A549 (cell line): Measurements from ENCODE around the gene LRRC19. TPM values are rescaled to one million over a fixed set of nuclear protein-coding genes. Genes with fewer than 3 reads are reported as not detected.

ENCODE experiments used
- BHLHE40 ChIP-seq: IDR thresholded peaks from 2 replicates; pipeline ENCODE4 v1.6.1; 2012; ENCODE audit warnings: low read depth, low read length, inconsistent platforms
- CBX8 ChIP-seq: fragments of 200-600 bp; sonication (generic); IDR thresholded peaks from 2 replicates; pipeline ENCODE4 v1.6.1; 2016
- CEBPB ChIP-seq, 2 experiments: fragments of >200 bp in 1 of 2; sonication (Bioruptor Twin) in 1 of 2; formaldehyde crosslinking in 1 of 2; IDR thresholded peaks; 2 replicates each; pipeline ENCODE4 v1.6.1; 2012 to 2016
- CHD2 ChIP-seq: fragments of 150-350 bp; IDR thresholded peaks from 2 replicates; pipeline ENCODE4 v1.6.1; 2014; ENCODE audit warnings: low read length; ENCODE audit not compliant: partially characterized antibody
- CHD4 ChIP-seq: fragments of 200-600 bp; sonication (generic); IDR thresholded peaks from 2 replicates; pipeline ENCODE4 v1.6.1; 2016; ENCODE audit warnings: antibody characterized with exemption, mild to moderate bottlenecking, borderline replicate concordance
- CTCF ChIP-seq: fragments of >200 bp; sonication (Bioruptor Twin); formaldehyde crosslinking; IDR thresholded peaks from 3 replicates; pipeline ENCODE4 v1.5.1; 2016
- E2F6 ChIP-seq: IDR thresholded peaks from 2 replicates; pipeline ENCODE4 v1.6.1; 2012; ENCODE audit warnings: low read depth, borderline replicate concordance
- EP300 ChIP-seq, 2 experiments: fragments of >200 bp; sonication (Bioruptor Twin); formaldehyde crosslinking; IDR thresholded peaks; 2 replicates in 1 of 2; 3 replicates in 1 of 2; pipeline ENCODE4 v1.6.1; 2016 to 2017
- ESRRA ChIP-seq: fragments of 150-350 bp; IDR thresholded peaks from 2 replicates; pipeline ENCODE4 v1.6.1; 2014; ENCODE audit warnings: mild to moderate bottlenecking, low read length, borderline replicate concordance
- FOSB ChIP-seq: fragments of 250-450 bp; sonication (Bioruptor Pico); IDR thresholded peaks from 2 replicates; pipeline ENCODE4 v1.5.0; 2020; ENCODE audit warnings: mild to moderate bottlenecking, moderate library complexity
- FOSL2 ChIP-seq, 2 experiments: fragments of 450-650 bp in 1 of 2; fragments of >200 bp in 1 of 2; sonication (Bioruptor Twin) in 1 of 2; formaldehyde crosslinking; IDR thresholded peaks; 2 replicates each; pipeline versions ENCODE4 v1.5.0 to v1.6.1; 2016 to 2020; ENCODE audit warnings: mild to moderate bottlenecking in 1 of 2, moderate library complexity in 1 of 2
- HDAC2 ChIP-seq: fragments of 200-600 bp; sonication (generic); IDR thresholded peaks from 2 replicates; pipeline ENCODE4 v1.6.1; 2016
- HEYL ChIP-seq: fragments of 250-450 bp; sonication (Bioruptor Pico); IDR thresholded peaks from 2 replicates; pipeline ENCODE4 v1.8.0; 2021; ENCODE audit warnings: mild to moderate bottlenecking, moderate library complexity
- HOXB13 ChIP-seq: fragments of 250-450 bp; sonication (Bioruptor Pico); IDR thresholded peaks from 2 replicates; pipeline ENCODE4 v1.5.0; 2020; ENCODE audit warnings: low read depth, mild to moderate bottlenecking, moderate library complexity
- HOXB5 ChIP-seq: fragments of 250-450 bp; sonication (Bioruptor Pico); IDR thresholded peaks from 2 replicates; pipeline ENCODE4 v1.5.0; 2020; ENCODE audit warnings: mild to moderate bottlenecking, moderate library complexity
- JUN ChIP-seq, 2 experiments: fragments of >200 bp; sonication (Bioruptor Twin); formaldehyde crosslinking; IDR thresholded peaks; 2 replicates in 1 of 2; 3 replicates in 1 of 2; pipeline ENCODE4 v1.6.1; 2016 to 2017
- JUNB ChIP-seq: fragments of >200 bp; sonication (Bioruptor Twin); formaldehyde crosslinking; IDR thresholded peaks from 2 replicates; pipeline ENCODE4 v1.6.1; 2016
- KDM1A ChIP-seq: fragments of 200-600 bp; sonication (generic); IDR thresholded peaks from 2 replicates; pipeline ENCODE4 v1.6.1; 2016; ENCODE audit warnings: low read depth, mild to moderate bottlenecking
- KDM5A ChIP-seq: fragments of 200-600 bp; sonication (generic); IDR thresholded peaks from 2 replicates; pipeline ENCODE4 v1.6.1; 2016; ENCODE audit warnings: antibody characterized with exemption, mild to moderate bottlenecking
- MAFK ChIP-seq: fragments of 450-650 bp; IDR thresholded peaks from 2 replicates; pipeline ENCODE4 v1.6.1; 2014; ENCODE audit not compliant: partially characterized antibody
- NPAS2 ChIP-seq: fragments of 250-450 bp; sonication (Bioruptor Pico); IDR thresholded peaks from 2 replicates; pipeline ENCODE4 v1.8.0; 2022; ENCODE audit warnings: mild to moderate bottlenecking, moderate library complexity, borderline replicate concordance
- POLR2A ChIP-seq: IDR thresholded peaks from 2 replicates; pipeline ENCODE4 v1.6.1; 2012; ENCODE audit warnings: mild to moderate bottlenecking, low read length
- RAD21 ChIP-seq, 2 experiments: fragments of >200 bp in 1 of 2; sonication (Bioruptor Twin) in 1 of 2; formaldehyde crosslinking in 1 of 2; IDR thresholded peaks in 1 of 2; conservative IDR thresholded peaks in 1 of 2; 2 replicates in 1 of 2; 3 replicates in 1 of 2; pipeline ENCODE4 v1.6.1; 2012 to 2018; ENCODE audit warnings: inconsistent platforms in 1 of 2
- RFX5 ChIP-seq: fragments of 450-650 bp; IDR thresholded peaks from 2 replicates; pipeline ENCODE4 v1.7.1; 2014; ENCODE audit warnings: antibody characterized with exemption, mild to moderate bottlenecking, moderate library complexity
- RNF2 ChIP-seq: fragments of 200-600 bp; sonication (generic); IDR thresholded peaks from 2 replicates; pipeline ENCODE4 v1.6.1; 2016; ENCODE audit warnings: low read depth, mild to moderate bottlenecking, antibody characterized with exemption, moderate library complexity, borderline replicate concordance
- SREBF2 ChIP-seq: fragments of 450-650 bp; IDR thresholded peaks from 2 replicates; pipeline ENCODE4 v1.6.1; 2014; ENCODE audit warnings: mild to moderate bottlenecking, moderate library complexity
- ZC3H11A ChIP-seq: fragments of 450-650 bp; IDR thresholded peaks from 2 replicates; pipeline ENCODE4 v1.6.1; 2014; ENCODE audit warnings: antibody characterized with exemption, mild to moderate bottlenecking
- ZNF302 ChIP-seq: fragments of 250-450 bp; sonication (Bioruptor Pico); IDR thresholded peaks from 2 replicates; pipeline ENCODE4 v1.9.0; 2021; ENCODE audit warnings: inconsistent platforms, mild to moderate bottlenecking, moderate library complexity
- polyA plus RNA-seq, 4 experiments: library from polyadenylated mRNA; depleted of rRNA in 3 of 4; stranded (reverse); fragments of >200 nt; fragmentation: RNase III in 1 of 4; extraction: RNeasy Plus Mini Kit Qiagen cat#74134 plus additional on column Dnase treatment in 1 of 4; gene quantifications; 2 replicates in 3 of 4; 3 replicates in 1 of 4; pipeline ENCODE4 v1.2.3, GENCODE V29; 2011 to 2017
- TF ChIP-seq, protein P1 (sequence below): fragments of 250-450 bp; sonication (Bioruptor Pico); IDR thresholded peaks from 2 replicates; pipeline ENCODE4 v1.5.0; 2021; ENCODE audit warnings: mild to moderate bottlenecking, moderate library complexity, borderline replicate concordance
- TF ChIP-seq, protein P2 (sequence below): fragments of 200-600 bp; sonication (generic); IDR thresholded peaks from 2 replicates; pipeline ENCODE4 v1.6.1; 2016; ENCODE audit warnings: antibody characterized with exemption, mild to moderate bottlenecking, moderate library complexity
- TF ChIP-seq, protein P3 (sequence below): fragments of 150-350 bp; IDR thresholded peaks from 2 replicates; pipeline ENCODE4 v1.6.1; 2014; ENCODE audit warnings: low read depth, mild to moderate bottlenecking, low read length
- TF ChIP-seq, protein P4 (sequence below): fragments of 250-450 bp; sonication (Bioruptor Pico); IDR thresholded peaks from 2 replicates; pipeline ENCODE4 v1.5.0; 2020; ENCODE audit warnings: low read depth, mild to moderate bottlenecking, moderate library complexity

Gene LRRC19
- polyA plus RNA-seq, 2 of the 4 experiments (the other 2 are of a cell fraction) = 0.09 TPM; not detected in 1

- no peak for TF ChIP-seq FOSL2 (IDR thresholded peaks at IDR 0.05)
- no peak for TF ChIP-seq FOSL2 (CRISPR knock-in tag; IDR thresholded peaks at IDR 0.05)
- TF ChIP-seq ZC3H11A = no peak
- TF ChIP-seq ZNF302 (CRISPR knock-in tag) = no peak
- TF ChIP-seq, protein P1, sequence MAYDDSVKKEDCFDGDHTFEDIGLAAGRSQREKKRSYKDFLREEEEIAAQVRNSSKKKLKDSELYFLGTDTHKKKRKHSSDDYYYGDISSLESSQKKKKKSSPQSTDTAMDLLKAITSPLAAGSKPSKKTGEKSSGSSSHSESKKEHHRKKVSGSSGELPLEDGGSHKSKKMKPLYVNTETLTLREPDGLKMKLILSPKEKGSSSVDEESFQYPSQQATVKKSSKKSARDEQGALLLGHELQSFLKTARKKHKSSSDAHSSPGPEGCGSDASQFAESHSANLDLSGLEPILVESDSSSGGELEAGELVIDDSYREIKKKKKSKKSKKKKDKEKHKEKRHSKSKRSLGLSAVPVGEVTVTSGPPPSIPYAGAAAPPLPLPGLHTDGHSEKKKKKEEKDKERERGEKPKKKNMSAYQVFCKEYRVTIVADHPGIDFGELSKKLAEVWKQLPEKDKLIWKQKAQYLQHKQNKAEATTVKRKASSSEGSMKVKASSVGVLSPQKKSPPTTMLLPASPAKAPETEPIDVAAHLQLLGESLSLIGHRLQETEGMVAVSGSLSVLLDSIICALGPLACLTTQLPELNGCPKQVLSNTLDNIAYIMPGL (CRISPR knock-in tag) = no peak
- TF ChIP-seq RAD21 (conservative IDR thresholded peaks at IDR 0.05 in 1 of 2, IDR thresholded peaks at IDR 0.05 in 1 of 2) = no peak
- no peak for TF ChIP-seq NPAS2 (CRISPR knock-in tag)
- no peak for TF ChIP-seq HDAC2
- no peak for TF ChIP-seq SREBF2
- TF ChIP-seq, protein P2, sequence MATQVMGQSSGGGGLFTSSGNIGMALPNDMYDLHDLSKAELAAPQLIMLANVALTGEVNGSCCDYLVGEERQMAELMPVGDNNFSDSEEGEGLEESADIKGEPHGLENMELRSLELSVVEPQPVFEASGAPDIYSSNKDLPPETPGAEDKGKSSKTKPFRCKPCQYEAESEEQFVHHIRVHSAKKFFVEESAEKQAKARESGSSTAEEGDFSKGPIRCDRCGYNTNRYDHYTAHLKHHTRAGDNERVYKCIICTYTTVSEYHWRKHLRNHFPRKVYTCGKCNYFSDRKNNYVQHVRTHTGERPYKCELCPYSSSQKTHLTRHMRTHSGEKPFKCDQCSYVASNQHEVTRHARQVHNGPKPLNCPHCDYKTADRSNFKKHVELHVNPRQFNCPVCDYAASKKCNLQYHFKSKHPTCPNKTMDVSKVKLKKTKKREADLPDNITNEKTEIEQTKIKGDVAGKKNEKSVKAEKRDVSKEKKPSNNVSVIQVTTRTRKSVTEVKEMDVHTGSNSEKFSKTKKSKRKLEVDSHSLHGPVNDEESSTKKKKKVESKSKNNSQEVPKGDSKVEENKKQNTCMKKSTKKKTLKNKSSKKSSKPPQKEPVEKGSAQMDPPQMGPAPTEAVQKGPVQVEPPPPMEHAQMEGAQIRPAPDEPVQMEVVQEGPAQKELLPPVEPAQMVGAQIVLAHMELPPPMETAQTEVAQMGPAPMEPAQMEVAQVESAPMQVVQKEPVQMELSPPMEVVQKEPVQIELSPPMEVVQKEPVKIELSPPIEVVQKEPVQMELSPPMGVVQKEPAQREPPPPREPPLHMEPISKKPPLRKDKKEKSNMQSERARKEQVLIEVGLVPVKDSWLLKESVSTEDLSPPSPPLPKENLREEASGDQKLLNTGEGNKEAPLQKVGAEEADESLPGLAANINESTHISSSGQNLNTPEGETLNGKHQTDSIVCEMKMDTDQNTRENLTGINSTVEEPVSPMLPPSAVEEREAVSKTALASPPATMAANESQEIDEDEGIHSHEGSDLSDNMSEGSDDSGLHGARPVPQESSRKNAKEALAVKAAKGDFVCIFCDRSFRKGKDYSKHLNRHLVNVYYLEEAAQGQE = peak; percentile 71
- no peak for TF ChIP-seq JUNB
- TF ChIP-seq CBX8 = no peak
- 0 out of 2 replicates have a peak, but pooled peaks have one; percentile 38 for TF ChIP-seq HOXB13 (CRISPR knock-in tag)
- TF ChIP-seq KDM1A = no peak
- TF ChIP-seq E2F6 = no peak; the same call in 1 of the 2 replicates
- TF ChIP-seq EP300 (IDR thresholded peaks at IDR 0.05) = no peak
- no peak for TF ChIP-seq ESRRA
- TF ChIP-seq, protein P3, sequence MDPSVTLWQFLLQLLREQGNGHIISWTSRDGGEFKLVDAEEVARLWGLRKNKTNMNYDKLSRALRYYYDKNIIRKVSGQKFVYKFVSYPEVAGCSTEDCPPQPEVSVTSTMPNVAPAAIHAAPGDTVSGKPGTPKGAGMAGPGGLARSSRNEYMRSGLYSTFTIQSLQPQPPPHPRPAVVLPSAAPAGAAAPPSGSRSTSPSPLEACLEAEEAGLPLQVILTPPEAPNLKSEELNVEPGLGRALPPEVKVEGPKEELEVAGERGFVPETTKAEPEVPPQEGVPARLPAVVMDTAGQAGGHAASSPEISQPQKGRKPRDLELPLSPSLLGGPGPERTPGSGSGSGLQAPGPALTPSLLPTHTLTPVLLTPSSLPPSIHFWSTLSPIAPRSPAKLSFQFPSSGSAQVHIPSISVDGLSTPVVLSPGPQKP = no peak
- no peak for TF ChIP-seq RFX5
- no peak for TF ChIP-seq KDM5A
- no peak for TF ChIP-seq BHLHE40
- TF ChIP-seq CEBPB (IDR thresholded peaks at IDR 0.05) = peak; percentile 73 to 88; a peak in 3 of 4 replicates
- no peak for TF ChIP-seq RNF2
- TF ChIP-seq CTCF = no peak
- peak; percentile 76 for TF ChIP-seq POLR2A
- no peak for TF ChIP-seq HEYL (CRISPR knock-in tag)
- TF ChIP-seq MAFK = no peak
- TF ChIP-seq, protein P4, sequence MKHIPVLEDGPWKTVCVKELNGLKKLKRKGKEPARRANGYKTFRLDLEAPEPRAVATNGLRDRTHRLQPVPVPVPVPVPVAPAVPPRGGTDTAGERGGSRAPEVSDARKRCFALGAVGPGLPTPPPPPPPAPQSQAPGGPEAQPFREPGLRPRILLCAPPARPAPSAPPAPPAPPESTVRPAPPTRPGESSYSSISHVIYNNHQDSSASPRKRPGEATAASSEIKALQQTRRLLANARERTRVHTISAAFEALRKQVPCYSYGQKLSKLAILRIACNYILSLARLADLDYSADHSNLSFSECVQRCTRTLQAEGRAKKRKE (CRISPR knock-in tag) = no peak
- TF ChIP-seq FOSB (CRISPR knock-in tag) = no peak; the same call in 1 of the 2 replicates
- no peak for TF ChIP-seq HOXB5 (CRISPR knock-in tag)
- TF ChIP-seq JUN (IDR thresholded peaks at IDR 0.05) = peak in 1 of 2 experiments; percentile 81; a peak in 3 of 5 replicates
- no peak for TF ChIP-seq CHD4
- TF ChIP-seq CHD2 = peak; percentile 88
Observed at GRCh38 chr9:26955921-26956859, 49.3 kb downstream of the LRRC19 start, which contains the start of gene IFT74 (continued).
